H1 (cell line): ENCODE data around the gene CDC42EP5. TPM values are rescaled to one million over a fixed set of nuclear protein-coding genes. Genes with fewer than 3 reads are reported as not detected.

Experiments
- ATF2 ChIP-seq: IDR thresholded peaks from 2 replicates; pipeline ENCODE4 v1.6.1; 2012; ENCODE audit warnings: low read length, inconsistent platforms
- polyA plus RNA-seq, 7 experiments: library from polyadenylated mRNA; depleted of rRNA in 3 of 7; stranded (reverse) in 5 of 7; unstranded in 2 of 7; fragments of >200 nt in 5 of 7; fragments of 200-250 nt in 2 of 7; gene quantifications; 1 replicate in 5 of 7; 2 replicates in 1 of 7; 4 replicates in 1 of 7; pipeline versions ENCODE4 v1.2.1 to v1.2.3, GENCODE V29; 2011 to 2013; ENCODE audit warnings: missing spikeins in 2 of 7, mixed read lengths in 2 of 7
- total RNA-seq: library from RNA; stranded (reverse); fragmentation: NEBNext Ultra II Directional; extraction: Animal tissue kit (Norgen Biotek cat#: 25700); gene quantifications from 2 replicates; pipeline ENCODE4 v1.2.1, GENCODE V29; 2021

CDC42EP5 gene
- total and polyA plus RNA-seq, 2 of the 8 experiments (the other 6 are each of a cell fraction or from before 2014, with no cell fraction given): 1.8 to 2.1 TPM

- TF ChIP-seq ATF2: no peak
These were observed 48.1 kb upstream of the CDC42EP5 start (continued) for GRCh38 chr19:54521022-54521859.
